Activated naive CD8-positive, alpha-beta T cell treated with anti-CD3 and anti-CD28 coated beads, Interleukin-2, amount 50 U/mL, for 16 hours (primary cell): Measurements from ENCODE around the gene FKBP10.
A peak's percentile ranks its signal among the peaks of the same experiment; 100 is the strongest.
"Not testable (repeated sequence)": the region's sequence is repeated elsewhere in the genome, so short reads cannot be mapped to it uniquely, and the experiment has no call there.

ENCODE experiments used
- DNase-seq: peaks from one replicate; pipeline ENCODE4 v3.0.0-alpha.2; 2020; ENCODE audit warnings: low read depth, low spot score

Gene FKBP10

DNA sequence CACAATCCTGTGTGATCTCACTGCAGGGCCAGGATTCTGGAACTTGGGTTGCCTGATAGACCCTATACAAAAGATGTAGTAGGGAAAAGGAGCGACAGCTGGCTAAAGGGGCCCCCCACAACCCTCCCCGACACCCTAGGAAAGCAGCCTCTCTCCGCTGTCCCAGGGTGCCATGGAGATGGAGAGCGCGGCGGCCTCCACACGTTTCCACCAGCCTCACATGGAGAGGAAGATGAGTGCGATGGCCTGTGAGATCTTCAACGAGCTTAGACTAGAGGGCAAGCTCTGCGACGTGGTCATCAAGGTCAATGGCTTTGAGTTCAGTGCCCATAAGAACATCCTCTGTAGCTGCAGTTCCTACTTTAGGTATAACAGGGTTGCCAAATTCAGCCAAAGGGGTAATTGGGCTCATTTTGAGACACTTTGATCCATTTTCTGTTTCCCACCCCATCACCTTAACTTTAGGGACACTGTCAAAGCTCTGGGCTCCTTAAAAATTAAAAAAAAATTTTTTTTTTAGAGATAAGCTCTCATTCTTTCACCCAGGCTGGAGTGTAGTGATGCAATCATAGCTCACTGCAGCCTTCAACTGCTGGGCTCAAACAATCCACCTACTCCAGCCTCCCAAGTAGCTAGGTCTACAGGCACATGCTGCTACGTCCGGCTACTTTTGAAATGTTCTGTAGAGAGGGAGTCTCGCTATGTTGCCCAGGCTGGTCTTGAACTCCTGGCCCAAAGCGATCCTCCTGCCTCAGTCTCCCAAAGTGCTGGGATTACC, 25.1 kb downstream of the FKBP10 start, which contains the start of gene KLHL10:
Gene KLHL10, plus strand, starts transcription at position 65 of the 778 bp plus-strand sequence. Its CDS starts 108 bp downstream, at position 173.
- DNase-seq: no peak

DNA sequence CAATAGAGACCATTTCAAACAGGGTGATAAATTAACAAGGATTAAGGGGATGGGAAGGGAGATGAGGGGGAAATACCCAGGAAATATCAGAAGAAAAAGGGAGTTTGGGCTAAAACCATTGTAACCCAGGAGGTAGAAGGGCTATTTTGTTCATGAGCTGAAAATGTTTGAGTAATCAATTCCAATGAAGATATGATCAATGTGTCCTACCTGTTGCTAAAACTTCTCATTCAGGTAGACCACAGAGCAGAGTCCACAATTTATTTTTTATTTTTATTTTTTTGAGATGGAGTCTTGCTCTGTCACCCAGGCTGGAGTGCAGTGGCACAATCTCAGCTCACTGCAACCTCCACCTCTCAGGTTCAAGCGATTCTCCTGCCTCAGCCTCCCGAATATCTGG, 26.6 kb downstream of the FKBP10 start:
- DNase-seq: not testable (repeated sequence)

DNA sequence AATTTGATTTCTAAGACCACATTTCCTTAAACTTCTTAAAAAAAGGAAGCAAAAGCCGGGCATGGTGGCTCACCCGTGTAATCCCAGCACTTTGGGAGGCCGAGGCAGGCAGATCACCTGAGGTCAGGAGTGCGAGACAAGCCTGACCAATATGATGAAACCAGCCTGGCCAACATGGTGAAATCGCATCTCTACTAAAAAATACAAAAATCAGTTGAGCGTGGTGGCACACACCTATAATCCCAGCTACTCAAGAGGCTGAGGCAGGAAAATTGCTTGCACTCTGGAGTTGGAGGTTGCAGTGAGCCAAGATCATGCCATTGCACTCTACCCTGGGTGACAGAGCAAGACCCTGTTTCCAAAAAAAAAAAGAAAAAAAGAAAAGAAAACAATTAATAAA, 28.0 kb downstream of the FKBP10 start:
- DNase-seq: not testable (repeated sequence)

DNA sequence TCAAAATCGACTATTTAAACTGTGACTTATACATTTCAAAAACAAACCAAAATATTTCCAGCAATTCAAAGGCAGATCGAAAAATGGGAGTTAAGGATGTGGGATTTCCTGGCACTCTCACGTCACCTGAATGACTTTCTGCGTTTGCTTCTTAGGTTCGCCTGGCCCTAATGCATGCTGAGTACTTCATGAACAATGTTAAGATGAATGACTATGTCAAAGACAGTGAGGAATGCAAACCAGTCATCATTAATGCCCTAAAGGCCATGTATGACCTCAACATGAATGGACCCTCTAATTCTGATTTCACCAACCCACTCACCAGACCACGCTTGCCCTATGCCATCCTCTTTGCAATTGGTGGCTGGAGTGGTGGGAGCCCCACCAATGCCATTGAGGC, 32.2 kb downstream of the FKBP10 start:
- DNase-seq: no peak

DNA sequence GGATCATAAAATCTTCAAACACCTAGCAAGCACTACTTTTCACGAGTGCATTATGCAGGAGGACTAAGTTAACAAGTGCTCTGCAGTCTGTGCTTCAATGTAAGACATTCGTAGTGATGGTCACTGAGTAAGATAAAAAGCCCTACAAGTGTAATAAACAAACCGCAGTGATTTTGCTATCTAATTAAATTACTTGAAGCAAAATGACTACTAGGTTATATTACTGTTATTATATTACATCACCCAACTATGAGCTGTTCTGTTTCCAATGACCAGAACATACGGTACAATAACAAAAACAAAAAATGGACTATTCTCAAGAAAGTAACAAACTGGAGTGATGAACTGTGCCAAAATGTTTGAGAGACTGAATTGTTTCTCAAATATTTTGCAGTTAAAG, 36.0 kb downstream of the FKBP10 start:
- DNase-seq: no peak

DNA sequence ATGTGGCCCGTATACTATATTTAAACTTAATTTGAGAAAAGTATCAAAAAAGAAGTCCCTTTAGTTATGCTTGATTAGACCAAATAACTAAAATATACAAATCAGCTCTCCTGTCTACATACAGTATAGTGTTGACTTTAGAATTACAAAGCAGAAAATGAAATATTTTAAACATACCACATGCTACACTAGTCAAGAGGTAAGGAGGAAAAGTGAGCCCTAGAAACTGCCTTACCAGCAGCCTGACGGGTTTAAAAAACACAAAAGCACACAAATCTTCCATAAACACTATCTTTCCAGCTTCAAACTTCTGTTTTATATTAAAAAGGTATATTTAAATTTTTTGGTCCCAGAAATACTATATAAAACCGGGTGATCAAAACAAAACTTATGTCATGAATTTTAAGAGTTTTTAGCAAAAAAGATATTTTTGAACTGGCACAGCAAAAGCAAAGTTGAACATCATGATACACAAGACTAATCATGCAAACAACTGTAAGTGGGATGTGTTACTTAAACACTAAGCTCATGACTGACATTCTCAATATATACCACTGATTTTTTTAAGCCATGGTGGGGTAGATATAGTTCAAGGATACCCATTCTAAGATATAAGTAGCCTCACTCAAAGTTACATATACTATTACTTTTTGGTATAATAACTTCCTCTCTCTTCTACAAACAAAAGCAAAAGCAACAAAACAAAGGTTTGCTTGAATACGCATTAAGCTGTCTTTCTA, 36.6 kb downstream of the FKBP10 start:
- DNase-seq: no peak

DNA sequence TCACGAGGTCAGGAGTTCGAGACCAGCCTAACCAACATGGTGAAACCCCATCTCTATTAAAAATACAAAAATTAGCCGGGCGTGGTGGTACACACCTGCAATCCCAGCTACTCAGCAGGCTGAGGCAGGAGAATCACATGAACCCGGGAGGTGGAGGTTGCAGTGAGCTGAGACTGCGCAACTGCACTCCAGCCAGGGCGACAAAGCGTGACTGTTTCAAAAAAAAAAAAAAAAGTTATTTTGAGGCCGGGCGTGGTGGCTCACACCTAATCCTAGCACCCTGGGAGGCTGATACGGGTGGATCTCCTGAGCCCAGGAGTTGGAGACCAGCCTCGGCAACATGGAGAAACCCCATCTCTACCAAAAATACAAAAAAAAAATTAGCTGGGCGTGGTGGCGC, 38.6 kb downstream of the FKBP10 start:
- not testable (repeated sequence) for DNase-seq

DNA sequence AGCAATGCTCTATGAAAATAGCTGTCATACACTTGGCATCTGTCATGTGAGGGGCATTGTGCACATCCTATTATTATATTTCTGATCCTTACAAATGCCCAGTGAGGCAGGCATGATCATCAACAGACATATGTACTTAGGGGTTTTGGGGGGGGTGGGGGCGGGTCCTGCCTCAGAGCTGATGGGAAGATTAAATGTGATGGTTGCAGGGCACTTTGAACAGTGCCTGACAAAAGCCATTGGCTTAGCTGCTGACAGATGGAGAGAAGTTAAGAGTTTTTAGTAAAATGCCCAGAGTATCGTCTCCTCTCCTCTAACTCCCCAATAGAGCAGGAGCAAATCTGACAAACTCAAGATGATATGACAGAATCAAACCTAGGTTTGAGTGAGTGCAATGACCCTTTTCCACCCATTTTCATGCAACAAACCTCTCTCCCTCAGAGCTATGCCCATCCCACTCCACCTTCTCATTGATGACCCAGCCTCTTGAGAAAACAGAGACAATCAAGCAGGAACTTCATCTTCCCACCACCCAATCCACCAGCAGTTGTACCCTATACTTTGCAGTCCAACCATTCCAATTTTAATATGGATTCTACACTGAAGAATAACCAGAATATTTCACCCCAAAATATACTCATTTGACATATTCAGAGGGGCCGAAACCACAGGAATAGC, 47.6 kb downstream of the FKBP10 start:
- DNase-seq: no peak

DNA sequence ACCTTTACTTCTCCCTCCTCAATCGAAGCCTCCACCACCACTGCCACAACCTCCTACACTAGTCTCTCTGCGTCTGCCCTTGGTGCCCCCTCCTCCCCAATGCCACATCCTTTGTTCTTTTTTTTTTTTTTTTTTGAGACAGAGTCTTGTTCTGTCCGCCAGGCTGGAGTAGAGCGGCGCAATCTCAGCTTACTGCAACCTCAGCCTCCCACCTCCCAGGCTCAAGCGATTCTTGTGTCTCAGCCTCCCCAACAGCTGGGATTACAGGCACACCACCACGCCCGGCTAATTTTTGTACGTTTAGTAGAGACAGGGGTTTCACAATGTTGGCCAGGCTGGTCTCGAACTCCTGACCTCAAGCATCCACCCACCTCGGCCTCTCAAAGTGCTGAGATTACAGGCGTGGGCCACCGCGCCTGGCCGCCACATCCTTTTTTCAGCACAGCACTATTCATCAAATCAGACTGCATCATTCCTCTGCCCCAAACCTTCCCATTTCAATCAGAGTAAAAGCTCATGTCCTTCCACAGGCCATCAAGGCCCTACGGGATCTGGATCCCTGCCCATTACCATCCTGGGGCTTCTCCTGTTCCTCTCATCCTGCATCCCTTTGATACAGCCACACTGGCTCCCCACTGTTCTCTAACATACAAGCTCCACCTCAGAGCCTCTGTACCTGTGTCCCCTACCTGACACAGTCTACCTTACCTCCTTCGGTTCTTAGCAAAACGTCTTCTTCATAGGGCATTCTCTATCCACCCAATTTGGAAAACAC, 50.5 kb downstream of the FKBP10 start:
- no peak for DNase-seq

DNA sequence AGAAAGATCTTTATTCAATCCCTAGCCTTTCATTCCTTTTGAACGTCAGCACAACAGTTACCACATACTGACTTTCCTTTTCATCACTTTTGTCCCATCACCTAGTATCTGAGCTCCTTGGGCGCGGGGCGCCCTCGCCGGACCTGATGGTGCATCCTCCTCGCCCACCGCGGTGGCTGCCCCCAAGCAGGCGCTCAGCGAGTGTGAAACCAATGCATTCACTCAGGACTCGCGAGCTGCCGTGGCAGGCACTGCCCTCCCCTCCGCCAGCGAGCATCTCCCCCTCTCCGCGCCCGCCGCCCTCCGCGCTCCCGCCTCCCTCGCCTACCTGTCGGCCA, 51.7 kb downstream of the FKBP10 start:
- DNase-seq: no peak

DNA sequence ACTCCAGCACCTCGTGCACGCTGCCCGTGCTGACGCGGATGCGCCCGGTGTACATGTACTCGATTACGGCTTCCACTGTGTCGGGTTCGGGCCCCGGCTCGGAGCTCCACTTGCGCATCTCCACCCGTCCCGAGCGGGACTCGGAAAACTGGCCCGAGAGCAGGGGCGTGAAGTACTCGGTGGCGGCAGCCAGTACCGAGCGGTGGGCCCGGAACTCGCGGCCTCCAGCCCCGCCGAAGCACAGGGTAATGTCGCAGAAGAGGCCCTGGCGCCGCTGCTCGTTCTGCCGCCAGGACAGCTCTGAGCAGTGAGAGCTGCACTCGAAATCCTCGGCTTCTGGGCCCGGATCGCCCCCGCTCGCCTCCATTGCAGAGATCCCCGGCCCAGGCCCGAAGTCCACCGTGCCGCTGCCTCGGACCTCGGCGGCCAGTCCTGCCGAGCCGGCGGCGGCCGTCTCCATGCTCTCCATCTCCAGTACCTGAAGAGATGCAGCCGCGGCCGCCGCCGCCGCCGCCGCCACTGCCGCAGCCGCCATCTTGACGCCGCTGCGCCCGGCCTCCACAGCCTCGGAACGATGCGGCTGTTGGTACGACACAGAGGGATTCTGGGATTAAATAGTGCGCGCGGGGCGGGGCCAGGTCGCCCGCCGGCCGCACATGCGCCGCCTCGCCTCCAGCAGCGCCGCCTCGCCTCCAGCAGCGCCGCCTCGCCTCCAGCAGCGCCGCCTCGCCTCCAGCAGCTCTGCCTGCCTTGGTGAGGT, 52.2 kb downstream of the FKBP10 start, which contains the start of gene KLHL11:
Gene KLHL11, minus strand, starts transcription at position 588 of the 760 bp plus-strand sequence. Its CDS starts 53 bp downstream, at position 535.
- DNase-seq: peak; percentile 68

DNA sequence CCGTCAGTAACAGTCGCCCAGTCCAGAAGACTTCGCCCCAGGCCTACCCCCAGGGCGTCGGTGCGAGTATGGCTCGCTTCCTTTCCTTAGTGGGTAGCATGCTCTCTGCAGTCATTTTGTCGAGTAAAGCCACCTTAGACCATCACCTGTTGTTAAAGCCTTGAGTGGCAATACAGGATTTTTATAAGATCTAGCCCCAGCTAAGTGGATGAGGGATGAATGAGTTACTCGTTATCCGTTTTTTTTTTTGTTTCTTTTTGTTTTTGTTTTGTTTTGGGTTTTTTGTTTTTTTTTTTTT, 52.7 kb downstream of the FKBP10 start:
- DNase-seq: no peak

DNA sequence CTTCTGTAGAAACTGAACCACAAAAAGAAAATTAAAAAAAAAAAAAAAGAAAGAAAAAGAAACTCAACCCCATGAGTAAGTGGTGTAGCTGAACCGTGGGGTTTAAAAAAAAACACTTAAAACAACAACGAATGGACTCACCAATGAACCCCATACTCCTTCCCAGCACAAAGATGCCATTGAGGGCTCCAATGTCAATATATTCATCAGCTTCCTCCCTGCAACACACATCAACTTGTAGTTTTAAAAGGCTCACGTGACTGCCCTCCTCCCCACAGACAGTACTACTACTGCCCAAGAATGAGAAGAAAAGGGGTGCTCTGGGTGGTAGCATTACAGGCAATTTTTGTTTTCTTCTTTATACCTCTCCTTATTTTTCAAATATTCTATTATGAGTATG, 55.8 kb downstream of the FKBP10 start:
- no peak for DNase-seq

DNA sequence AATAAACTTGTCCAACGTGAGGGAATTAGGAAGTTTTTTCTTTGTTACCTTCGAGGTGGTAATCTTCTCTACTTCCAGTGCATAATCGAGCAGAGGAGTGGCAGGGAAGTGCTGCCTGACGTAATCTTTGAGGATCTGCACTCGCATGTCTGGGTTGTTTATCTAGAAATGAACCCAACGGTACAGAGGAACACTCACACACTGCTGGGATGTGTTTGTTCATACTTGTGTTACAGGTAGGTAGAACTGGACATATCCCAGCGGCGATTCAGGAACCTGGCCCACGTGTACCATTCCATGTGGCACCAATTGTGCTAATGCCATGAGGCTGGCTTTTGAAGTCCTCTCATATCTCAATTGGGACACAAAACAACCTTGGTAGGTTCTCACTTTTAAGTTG, 56.6 kb downstream of the FKBP10 start:
- DNase-seq: no peak

DNA sequence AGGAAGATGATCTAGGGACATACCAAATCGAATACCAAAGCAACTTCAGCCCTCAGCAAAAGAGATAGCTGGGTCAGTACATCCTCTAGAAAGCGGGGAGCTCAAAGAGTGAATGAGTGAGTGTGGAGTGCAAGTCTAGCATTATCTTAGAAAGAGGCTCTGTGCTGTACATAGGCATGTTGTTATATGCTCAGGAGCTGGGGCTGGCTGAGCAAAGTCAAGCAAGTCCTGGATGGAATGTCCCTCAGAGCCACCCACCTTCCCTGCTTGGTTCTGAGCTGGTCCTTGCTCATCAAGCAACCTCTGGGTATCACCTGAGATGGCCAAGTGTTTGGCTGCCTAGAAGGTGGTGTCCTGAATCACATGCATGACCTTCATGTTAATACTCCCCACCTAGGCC, 57.3 kb downstream of the FKBP10 start:
- DNase-seq: no peak

DNA sequence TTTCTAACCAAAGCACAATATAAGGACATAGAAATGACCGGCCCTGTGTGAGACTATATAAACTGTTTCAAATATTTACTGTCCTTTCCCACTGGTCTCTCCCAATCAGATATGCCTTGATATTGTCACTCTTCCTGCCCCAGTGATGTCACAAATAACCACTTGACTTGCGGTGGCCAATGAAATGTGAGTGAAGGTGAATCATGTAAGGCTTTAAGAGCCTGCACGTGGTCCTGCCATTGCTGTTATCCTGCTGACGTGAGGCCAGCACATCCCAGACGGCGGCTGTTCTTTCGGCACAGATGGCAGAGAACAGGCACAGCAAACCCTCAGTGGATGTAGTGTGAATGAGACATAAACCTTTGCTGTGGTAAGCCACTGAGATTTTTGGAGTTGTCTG, 57.8 kb downstream of the FKBP10 start:
- DNase-seq: no peak

DNA sequence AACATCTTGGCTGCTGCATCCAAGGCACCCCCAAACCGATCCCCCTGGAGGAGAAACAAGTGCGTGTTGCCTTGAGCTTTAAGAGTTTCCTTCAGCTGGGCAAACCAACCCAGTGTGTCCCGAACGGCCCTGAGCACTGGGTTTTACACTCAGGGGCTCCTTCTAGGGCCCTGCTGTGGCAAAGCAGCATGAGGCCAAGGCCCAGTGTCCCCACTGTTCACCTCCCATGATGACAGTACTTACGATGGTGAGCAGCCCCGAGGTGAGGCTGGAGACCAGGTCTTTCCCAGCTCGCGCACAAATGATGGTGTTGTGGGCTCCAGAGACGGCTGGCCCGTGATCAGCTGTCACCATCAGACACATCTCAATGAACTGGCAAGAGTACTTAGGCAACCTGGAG, 59.0 kb downstream of the FKBP10 start:
- DNase-seq: no peak
